GM12872 (cell line): ENCODE data around the gene PARD3.

ENCODE experiments used
- TF ChIP-seq, protein P1 (sequence below): IDR thresholded peaks from 3 replicates; pipeline ENCODE4 v1.5.1; 2011; ENCODE audit warnings: low read depth, mild to moderate bottlenecking, low read length, moderate library complexity; ENCODE audit not compliant: insufficient read depth

PARD3 gene

DNA sequence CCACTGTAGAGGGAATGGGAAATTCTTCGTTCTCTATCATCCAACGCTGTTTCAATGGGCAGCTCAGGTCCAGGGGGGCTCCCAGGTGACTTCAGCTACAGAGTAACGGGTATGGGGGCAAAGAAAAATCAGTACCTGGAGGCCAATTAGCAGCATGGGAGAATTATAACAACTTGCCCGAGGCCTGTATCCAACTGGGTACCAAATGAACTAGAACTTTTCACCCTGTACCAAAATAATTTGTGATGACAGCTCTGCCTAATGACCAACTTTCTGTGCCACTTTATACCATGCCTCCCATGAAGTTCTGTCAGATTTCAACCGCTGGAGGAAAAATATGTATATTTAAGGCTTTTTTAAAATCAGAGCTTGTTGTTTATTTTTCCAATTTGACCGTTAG is 467.1 kb downstream of the PARD3 start:
- TF ChIP-seq, protein P1, sequence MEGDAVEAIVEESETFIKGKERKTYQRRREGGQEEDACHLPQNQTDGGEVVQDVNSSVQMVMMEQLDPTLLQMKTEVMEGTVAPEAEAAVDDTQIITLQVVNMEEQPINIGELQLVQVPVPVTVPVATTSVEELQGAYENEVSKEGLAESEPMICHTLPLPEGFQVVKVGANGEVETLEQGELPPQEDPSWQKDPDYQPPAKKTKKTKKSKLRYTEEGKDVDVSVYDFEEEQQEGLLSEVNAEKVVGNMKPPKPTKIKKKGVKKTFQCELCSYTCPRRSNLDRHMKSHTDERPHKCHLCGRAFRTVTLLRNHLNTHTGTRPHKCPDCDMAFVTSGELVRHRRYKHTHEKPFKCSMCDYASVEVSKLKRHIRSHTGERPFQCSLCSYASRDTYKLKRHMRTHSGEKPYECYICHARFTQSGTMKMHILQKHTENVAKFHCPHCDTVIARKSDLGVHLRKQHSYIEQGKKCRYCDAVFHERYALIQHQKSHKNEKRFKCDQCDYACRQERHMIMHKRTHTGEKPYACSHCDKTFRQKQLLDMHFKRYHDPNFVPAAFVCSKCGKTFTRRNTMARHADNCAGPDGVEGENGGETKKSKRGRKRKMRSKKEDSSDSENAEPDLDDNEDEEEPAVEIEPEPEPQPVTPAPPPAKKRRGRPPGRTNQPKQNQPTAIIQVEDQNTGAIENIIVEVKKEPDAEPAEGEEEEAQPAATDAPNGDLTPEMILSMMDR = no peak

DNA sequence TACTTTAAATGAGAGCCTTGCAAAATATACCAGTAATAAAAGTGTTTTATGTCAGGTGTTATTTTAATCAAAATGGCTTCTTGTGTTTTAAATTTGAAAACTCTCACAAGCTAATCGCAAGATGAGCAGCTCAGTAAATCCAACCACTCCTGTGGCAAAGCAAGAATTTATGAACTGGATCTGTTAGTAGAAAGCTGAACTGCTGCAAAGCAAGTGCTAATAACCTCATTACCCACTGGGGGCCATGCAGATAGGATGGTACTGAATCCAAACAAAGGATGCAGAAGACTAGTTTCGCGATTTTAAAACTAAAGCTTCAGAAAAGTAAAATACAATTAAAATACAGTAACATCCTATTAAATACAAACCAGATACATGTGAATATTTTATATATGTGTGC is 468.0 kb downstream of the PARD3 start:
- TF ChIP-seq, protein P1 = no peak

DNA sequence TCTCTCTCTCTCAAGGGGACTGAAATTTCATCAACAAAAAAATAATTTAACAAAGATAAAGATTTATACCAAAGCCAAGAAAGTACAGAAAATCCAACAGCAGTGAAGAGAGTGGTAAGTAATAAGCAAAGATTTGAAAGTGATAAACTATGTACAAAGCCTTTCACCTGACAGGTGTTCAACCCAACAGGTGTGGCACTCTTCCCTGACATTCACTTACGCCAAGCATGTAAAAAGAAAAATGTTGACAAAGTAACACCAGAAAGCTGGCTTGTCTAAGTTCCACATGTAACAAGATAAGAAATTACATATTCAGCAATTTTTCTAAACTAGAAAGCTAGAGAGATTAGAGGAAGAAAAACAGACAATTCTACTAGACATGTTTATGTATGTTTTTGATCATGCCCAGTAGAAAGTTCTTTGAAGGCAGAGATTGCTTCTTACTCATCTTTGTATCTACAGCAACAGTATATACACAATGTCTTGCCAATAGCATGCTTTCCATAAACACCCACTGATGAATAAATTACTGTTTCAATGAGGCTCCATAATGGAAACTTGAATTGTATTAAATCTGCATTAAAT is 468.5 kb downstream of the PARD3 start:
- TF ChIP-seq, protein P1 = no peak

DNA sequence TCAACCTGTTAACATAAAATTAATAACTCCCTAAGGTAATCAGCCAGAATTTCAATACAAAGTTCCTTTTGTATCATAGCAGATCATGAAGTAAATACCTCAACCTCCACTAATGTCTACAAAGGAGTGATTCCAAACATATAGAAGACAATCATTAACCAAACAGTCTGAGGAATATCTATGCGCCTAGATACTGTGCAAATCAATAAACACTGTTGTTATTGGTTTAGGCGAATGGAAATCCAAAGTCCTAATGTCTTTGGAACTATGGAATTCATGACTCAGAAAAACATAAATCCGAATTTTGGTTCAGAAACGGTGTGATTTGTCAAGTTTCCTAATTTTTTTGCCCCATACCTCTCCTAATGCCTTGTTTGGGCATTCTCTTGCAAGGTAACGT is 469.7 kb downstream of the PARD3 start:
- TF ChIP-seq, protein P1 = no peak

DNA sequence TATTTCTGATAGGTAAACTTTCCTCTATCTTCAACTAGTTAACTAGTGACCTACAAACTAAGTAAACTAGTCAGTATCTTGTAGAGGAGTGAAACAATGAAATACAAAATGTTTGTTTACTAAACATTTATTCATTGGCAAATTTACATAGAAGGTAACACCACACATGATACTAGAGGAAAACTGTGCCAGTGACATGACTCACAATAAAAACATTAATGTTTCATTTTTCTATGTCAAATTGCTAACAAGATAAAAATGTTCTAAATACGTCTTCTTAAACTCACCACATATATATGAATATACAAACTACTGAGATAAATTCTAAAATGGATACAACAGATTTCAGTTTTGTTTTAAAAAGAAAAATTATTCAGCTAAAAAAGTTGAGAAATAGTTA is 471.3 kb downstream of the PARD3 start:
- TF ChIP-seq, protein P1 = no peak

DNA sequence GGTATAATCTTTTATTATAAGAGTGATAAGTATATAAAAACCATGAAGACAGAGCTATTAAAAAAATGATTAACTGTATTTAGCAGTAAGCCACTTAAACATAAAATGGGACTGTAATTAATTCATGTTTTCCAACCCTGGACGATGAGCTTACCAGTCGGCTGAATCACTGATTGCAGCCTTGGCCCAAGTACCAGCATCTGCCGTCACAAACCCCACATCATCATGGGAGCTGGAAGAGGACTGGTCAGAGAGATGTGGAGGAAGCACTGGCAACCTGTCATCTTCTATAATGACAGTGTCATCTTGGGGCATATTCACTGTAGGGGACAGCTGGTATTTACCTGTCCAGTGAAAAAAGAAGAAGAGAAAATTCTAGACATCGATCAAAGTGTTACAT is 473.6 kb downstream of the PARD3 start:
- TF ChIP-seq, protein P1 = no peak

DNA sequence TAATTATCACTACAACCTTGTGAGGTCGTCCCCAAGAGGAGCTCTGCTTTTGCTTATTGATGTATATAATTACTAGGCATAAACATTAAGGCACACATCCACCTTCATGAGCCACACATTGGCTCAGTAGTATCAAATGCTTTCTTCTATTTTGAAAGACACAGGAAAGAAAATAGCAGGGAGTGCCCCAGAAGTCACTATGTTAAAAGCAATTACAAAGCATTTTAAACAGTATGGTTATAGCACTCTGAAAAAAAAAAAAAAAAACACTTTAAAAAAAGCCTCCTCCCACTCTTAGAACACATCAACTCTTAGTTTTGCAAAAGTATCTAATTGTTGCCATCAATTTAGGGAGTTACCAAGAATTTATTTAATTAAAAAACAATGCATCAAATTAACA is 474.2 kb downstream of the PARD3 start:
- TF ChIP-seq, protein P1 = no peak
